NB4 (cell line): ENCODE results near the gene PNLIPRP3.

Experiments
- POLR2A ChIP-seq: IDR thresholded peaks from 2 replicates; pipeline ENCODE4 v1.6.1; 2011; ENCODE audit warnings: mild to moderate bottlenecking; ENCODE audit not compliant: insufficient read length; ENCODE audit errors: extremely low read depth
- TF ChIP-seq, protein P1 (sequence below): IDR thresholded peaks from one replicate; pipeline ENCODE4 v1.5.1; 2012; ENCODE audit warnings: low read depth, low read length
- TF ChIP-seq, protein P2 (sequence below): IDR thresholded peaks from 2 replicates; pipeline ENCODE4 v1.6.1; 2011; ENCODE audit warnings: low read depth, low read length

DNA sequence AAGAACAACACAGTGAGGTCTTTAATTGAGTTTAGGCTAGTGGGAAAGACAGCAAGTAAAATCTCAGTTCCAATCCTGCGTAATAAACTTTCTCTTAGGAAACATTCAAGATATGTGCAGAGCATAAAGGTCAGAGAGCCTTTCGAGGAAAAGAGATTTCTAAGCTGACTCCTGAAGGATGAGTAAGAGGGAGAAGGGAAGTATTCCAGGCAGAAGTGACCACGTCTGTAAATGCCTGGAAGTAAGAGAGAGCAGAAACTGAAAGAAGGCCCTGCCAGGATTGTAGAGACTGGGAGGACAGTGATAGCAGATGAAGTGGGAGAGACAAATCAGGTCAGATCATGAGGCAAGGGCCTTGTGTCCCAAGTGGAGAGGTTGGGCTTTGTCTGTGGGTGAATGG, 41.8 kb downstream of the PNLIPRP3 start:
- TF ChIP-seq, protein P1, sequence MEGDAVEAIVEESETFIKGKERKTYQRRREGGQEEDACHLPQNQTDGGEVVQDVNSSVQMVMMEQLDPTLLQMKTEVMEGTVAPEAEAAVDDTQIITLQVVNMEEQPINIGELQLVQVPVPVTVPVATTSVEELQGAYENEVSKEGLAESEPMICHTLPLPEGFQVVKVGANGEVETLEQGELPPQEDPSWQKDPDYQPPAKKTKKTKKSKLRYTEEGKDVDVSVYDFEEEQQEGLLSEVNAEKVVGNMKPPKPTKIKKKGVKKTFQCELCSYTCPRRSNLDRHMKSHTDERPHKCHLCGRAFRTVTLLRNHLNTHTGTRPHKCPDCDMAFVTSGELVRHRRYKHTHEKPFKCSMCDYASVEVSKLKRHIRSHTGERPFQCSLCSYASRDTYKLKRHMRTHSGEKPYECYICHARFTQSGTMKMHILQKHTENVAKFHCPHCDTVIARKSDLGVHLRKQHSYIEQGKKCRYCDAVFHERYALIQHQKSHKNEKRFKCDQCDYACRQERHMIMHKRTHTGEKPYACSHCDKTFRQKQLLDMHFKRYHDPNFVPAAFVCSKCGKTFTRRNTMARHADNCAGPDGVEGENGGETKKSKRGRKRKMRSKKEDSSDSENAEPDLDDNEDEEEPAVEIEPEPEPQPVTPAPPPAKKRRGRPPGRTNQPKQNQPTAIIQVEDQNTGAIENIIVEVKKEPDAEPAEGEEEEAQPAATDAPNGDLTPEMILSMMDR, result no peak
- no peak for TF ChIP-seq POLR2A
- TF ChIP-seq, protein P2, sequence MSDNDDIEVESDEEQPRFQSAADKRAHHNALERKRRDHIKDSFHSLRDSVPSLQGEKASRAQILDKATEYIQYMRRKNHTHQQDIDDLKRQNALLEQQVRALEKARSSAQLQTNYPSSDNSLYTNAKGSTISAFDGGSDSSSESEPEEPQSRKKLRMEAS, result no peak
